Prostate gland (tissue), 2 donors: Measurements from ENCODE around the gene TGIF2. TPM values are rescaled to one million over a fixed set of nuclear protein-coding genes. Genes with fewer than 3 reads are reported as not detected.

ENCODE experiments used
- DNase-seq: peaks from one replicate; pipeline ENCODE4 v3.0.0-alpha.2; 2019; ENCODE audit warnings: low spot score
- H3K27ac ChIP-seq, 2 donors: fragments of 200-600 bp; sonication (generic); 2 replicates each; pipeline ENCODE4 v1.5.1; 2017 to 2019
- H3K27me3 ChIP-seq: fragments of 200-600 bp; sonication (generic); replicated peaks from 2 replicates; pipeline ENCODE4 v1.5.1; 2019; ENCODE audit not compliant: insufficient read depth
- H3K36me3 ChIP-seq, 2 donors: fragments of 200-600 bp; sonication (generic); 1 replicate in 1 of 2; 2 replicates in 1 of 2; pipeline versions ENCODE4 v1.5.1 to v1.8.1; 2017 to 2019
- H3K4me1 ChIP-seq: fragments of 200-600 bp; sonication (generic); replicated peaks from 2 replicates; pipeline ENCODE4 v1.5.1; 2019
- H3K4me3 ChIP-seq, 2 donors: fragments of 200-600 bp; sonication (generic); 2 replicates each; pipeline ENCODE4 v1.5.1; 2017 to 2019
- H3K9me3 ChIP-seq: fragments of 200-600 bp; sonication (generic); 2 replicates; pipeline ENCODE4 v1.5.1; 2017
- POLR2A ChIP-seq: fragments of 450-650 bp; IDR thresholded peaks from one replicate; pipeline ENCODE4 v1.6.1; 2016; ENCODE audit warnings: antibody characterized with exemption, mild to moderate bottlenecking
- POLR2AphosphoS5 ChIP-seq: sonication (generic); formaldehyde crosslinking; IDR thresholded peaks from one replicate; pipeline ENCODE4 v1.6.1; 2017; ENCODE audit warnings: antibody characterized with exemption
- WGBS: methylation state at CpG from one replicate; pipeline ENCODE4 v1.1.5; 2018; 5-methylcytosine and 5-hydroxymethylcytosine counted together
- intact Hi-C: fragments of 100-400 bp; cut with DNase I; formaldehyde crosslinking; loops from one replicate; pipeline ENCODE4 v1.14.2; 2022
- total RNA-seq, 2 donors: library from RNA; depleted of rRNA; stranded (reverse); fragments of >200 nt; gene quantifications; one replicate each; pipeline ENCODE4 v1.1.0, GENCODE V29; 2016
- TF ChIP-seq, protein P1 (sequence below), 4 experiments: fragments of 200-600 bp in 2 of 4; fragments of 450-650 bp in 2 of 4; sonication (generic) in 2 of 4; IDR thresholded peaks; 1 replicate in 3 of 4; 2 replicates in 1 of 4; pipeline ENCODE4 v1.5.1; 2016 to 2019; ENCODE audit warnings: antibody characterized with exemption in 4 of 4, mild to moderate bottlenecking in 2 of 4, moderate library complexity in 2 of 4

TGIF2 gene
- 10 to 100 TPM; 16.7 to 34.8 TPM for total RNA-seq

DNA sequence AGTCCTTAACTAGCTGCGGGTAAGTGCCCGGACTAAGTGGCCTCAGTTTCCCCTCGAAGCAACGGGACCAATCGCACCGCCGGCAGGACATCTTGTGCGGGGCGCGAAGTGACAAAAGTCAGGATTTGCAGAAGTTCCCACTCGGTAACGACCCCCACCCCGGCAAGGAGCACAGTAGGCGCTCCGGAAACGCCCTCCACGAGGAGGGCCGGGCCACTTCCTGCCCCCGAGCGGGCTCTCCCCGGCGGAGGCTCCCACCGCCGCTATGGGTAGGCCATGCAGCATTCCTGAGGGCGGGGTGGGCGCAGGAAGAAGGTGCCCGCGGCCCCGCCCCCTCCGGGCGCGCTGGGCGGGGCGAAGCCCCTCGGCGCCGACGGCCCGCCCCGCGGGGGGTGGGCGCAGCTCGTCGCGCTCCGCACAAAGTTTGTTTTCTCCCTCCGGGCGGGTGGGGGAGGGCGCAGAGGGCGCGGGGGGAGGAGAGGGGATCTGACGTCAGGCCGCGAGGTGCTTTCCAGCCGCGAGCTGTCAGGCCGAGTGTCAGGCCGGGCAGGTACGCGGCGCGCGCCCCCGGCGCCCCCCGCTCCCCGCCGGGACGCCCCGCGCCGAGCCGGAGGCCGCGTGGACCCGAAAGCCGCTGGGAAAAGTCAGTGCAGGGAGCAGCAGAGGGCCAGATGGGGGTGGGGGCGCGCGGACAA is at the start of gene TGIF2:
TSS of gene TGIF2 (plus strand) at position 495 of the 695 bp plus-strand sequence. CDS start 5,178 bp downstream, outside the sequence.
- 10% methylated on average over 43 of the region's 80 CpGs for WGBS
- Histone ChIP-seq H3K4me3 (peak within 1 kb of the TSS; percentile 75 to 88), H3K36me3 (no peaks in the 10 kb centered on the region), H3K4me1 (peaks cover 2% of the 10 kb centered on the region), H3K27me3 (no peaks in the 10 kb centered on the region), H3K27ac (peak within 1 kb of the TSS; percentile 92 to 94), H3K9me3 (no peaks in the 10 kb centered on the region)
- intact Hi-C loops = loop anchor here (5.0 to 10.0 kb wide), 2 partner anchors 34 to 292 kb away; partner anchors contain the start of gene RAB5IF
- peak; percentile 81 for DNase-seq
- TF ChIP-seq POLR2AphosphoS5 (peak; percentile 38), POLR2A (peak; percentile 70)
- TF ChIP-seq, protein P1, sequence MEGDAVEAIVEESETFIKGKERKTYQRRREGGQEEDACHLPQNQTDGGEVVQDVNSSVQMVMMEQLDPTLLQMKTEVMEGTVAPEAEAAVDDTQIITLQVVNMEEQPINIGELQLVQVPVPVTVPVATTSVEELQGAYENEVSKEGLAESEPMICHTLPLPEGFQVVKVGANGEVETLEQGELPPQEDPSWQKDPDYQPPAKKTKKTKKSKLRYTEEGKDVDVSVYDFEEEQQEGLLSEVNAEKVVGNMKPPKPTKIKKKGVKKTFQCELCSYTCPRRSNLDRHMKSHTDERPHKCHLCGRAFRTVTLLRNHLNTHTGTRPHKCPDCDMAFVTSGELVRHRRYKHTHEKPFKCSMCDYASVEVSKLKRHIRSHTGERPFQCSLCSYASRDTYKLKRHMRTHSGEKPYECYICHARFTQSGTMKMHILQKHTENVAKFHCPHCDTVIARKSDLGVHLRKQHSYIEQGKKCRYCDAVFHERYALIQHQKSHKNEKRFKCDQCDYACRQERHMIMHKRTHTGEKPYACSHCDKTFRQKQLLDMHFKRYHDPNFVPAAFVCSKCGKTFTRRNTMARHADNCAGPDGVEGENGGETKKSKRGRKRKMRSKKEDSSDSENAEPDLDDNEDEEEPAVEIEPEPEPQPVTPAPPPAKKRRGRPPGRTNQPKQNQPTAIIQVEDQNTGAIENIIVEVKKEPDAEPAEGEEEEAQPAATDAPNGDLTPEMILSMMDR (IDR thresholded peaks at IDR 0.05) = no peak

DNA sequence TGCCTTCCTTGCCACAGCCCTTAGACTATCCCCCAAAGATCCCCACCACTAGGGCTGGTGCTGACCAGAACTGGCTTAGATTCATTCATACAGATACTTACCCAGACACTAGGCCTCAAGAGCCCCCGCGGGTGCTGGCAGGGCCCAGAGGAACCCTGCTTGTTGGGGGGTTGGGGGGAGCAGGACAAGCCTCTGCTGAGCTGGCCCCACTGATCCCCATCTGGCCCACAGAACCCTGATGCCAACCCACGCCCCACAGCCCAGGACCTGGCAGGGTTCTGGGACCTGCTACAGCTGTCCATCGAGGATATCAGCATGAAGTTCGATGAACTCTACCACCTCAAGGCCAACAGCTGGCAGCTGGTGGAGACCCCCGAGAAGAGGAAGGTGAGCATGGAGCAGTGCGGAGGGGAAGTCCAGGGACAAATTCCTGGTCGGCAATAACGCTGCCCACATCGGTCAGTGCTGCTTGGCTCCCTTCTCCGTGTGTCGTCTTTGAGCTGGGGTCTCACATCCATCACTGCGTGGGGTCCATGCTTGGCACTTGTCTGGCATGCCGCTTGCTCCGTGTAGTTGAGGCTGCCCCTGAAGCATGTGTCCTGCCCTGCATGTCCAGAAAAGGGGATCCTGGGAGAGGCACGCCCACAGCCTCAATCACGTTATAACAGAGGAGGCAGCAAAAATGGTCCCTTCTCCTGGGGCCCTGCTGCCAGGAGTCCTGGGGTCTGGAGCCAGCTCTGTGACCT is 47.6 kb upstream of the TGIF2 start:
- H3K4me1 ChIP-seq = no peaks in the 10 kb centered on the region
- no peak overlapping the region for H3K27ac ChIP-seq
- intact Hi-C loops = loop anchor here (5.0 kb wide), 1 partner anchor 58 kb away; no protein-coding TSS in a partner anchor
- H3K27me3 ChIP-seq = no peaks in the 10 kb centered on the region
- no peak overlapping the region for H3K4me3 ChIP-seq
- TF ChIP-seq, protein P1 (IDR thresholded peaks at IDR 0.05) = no peak
- TF ChIP-seq POLR2AphosphoS5 = no peak
- TF ChIP-seq POLR2A = no peak
- H3K9me3 ChIP-seq = no peaks in the 10 kb centered on the region
- 93% methylated on average over 17 of the region's 17 CpGs for WGBS
- peaks cover 4 to 13% of the 10 kb centered on the region in 2 donors for H3K36me3 ChIP-seq
- DNase-seq = no peak

DNA sequence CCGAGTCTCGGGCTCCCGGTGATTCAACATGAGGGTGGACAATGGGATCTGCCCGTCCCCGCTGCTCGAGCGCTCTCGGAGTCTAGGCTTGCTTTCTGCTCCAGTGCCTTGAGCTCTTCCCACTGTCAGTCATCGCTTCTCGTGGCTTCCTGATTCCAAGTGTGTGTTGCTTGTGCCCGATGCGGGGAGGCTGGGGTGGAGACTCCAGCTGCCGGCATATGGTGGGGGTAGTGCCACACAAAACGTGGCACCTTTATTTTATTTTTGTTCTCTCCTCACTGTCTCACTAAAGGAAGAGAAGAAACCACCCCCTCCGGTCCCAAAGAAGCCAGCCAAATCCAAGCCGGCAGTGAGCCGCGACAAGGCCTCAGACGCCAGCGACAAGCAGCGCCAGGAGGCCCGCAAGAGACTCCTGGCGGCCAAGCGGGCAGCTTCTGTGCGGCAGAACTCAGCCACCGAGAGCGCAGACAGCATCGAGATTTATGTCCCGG is 46.8 kb upstream of the TGIF2 start:
- Histone ChIP-seq H3K9me3 (no peaks in the 10 kb centered on the region), H3K4me1 (no peaks in the 10 kb centered on the region), H3K4me3 (no peak overlapping the region), H3K27ac (peak overlapping the region; percentile 7 to 26), H3K36me3 (peaks cover 4 to 13% of the 10 kb centered on the region in 2 donors), H3K27me3 (no peaks in the 10 kb centered on the region)
- intact Hi-C loops = loop anchor here (5.0 kb wide), 1 partner anchor 59 kb away; no protein-coding TSS in a partner anchor
- WGBS = 86% methylated on average over 29 of the region's 29 CpGs
- TF ChIP-seq POLR2AphosphoS5 (no peak), POLR2A (no peak)
- TF ChIP-seq, protein P1 (IDR thresholded peaks at IDR 0.05) = no peak
- DNase-seq = no peak

DNA sequence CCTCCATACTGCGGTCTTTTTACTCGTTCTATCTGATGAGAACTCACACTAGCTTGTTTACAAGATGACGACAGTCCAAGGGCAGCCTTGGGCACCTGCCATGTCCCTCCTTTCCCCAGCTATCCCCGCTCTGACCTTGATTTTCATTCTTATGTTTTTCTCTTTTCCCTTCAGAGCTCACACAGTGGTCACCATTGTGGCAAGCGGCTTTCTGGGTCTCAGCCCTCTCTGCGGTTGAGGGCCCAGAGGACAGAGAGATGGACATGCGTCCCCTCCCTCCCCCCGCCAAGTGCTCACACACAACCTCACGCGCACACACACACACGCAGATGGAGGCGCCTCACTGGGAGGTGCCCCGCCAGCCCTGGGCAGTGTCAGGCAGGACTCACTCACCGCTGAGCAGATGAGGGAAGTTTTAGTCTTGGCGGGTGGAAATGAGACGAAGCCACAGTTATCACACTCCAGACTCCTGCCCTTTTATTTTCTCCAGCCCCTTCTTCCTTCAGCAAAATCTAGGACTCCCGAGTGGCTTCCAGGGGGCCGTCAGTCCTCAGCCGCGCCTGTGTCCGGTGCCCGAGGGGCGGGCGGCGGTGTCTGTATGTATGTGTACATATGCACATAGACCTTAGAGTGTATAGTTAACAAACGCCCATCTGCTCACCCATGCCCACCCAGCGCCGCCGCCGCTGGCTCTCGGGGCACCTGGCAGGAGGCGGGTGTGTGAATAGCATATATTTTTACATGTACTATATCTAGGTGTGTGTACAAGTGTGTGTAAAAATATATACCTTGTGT is 45.9 kb upstream of the TGIF2 start:
- 78% methylated on average over 32 of the region's 32 CpGs for WGBS
- no peak for DNase-seq
- Histone ChIP-seq H3K9me3 (no peaks in the 10 kb centered on the region), H3K4me1 (no peaks in the 10 kb centered on the region), H3K36me3 (peaks cover 4 to 13% of the 10 kb centered on the region in 2 donors), H3K4me3 (no peak overlapping the region), H3K27me3 (no peaks in the 10 kb centered on the region), H3K27ac (no peak overlapping the region)
- intact Hi-C loops = loop anchor here (5.0 kb wide), 1 partner anchor 60 kb away; no protein-coding TSS in a partner anchor
- TF ChIP-seq, protein P1 (IDR thresholded peaks at IDR 0.05) = no peak
- no peak for TF ChIP-seq POLR2A
- TF ChIP-seq POLR2AphosphoS5 = peak; percentile 24
